GM13977 (cell line): ENCODE results near the gene KDM4C.

ENCODE experiments used
- DNase-seq: peaks from one replicate; pipeline ENCODE4 v3.0.0; 2012; ENCODE audit warnings: low spot score
- in situ Hi-C: fragments of 300-500 bp; cut with MboI; formaldehyde crosslinking; loops from one replicate; pipeline ENCODE4 v1.12.0; 2022; ENCODE audit warnings: low sequenced_read_pairs, low pct_unique_long_range_greater_than_20kb, mixed read lengths, inconsistent platforms; ENCODE audit not compliant: unreplicated experiment
- TF ChIP-seq, protein P1 (sequence below): IDR thresholded peaks from 2 replicates; pipeline ENCODE4 v1.5.1; 2012; ENCODE audit warnings: mild to moderate bottlenecking, control low read depth; ENCODE audit not compliant: insufficient read depth; ENCODE audit errors: extremely low read depth, missing control alignments

KDM4C gene

DNA sequence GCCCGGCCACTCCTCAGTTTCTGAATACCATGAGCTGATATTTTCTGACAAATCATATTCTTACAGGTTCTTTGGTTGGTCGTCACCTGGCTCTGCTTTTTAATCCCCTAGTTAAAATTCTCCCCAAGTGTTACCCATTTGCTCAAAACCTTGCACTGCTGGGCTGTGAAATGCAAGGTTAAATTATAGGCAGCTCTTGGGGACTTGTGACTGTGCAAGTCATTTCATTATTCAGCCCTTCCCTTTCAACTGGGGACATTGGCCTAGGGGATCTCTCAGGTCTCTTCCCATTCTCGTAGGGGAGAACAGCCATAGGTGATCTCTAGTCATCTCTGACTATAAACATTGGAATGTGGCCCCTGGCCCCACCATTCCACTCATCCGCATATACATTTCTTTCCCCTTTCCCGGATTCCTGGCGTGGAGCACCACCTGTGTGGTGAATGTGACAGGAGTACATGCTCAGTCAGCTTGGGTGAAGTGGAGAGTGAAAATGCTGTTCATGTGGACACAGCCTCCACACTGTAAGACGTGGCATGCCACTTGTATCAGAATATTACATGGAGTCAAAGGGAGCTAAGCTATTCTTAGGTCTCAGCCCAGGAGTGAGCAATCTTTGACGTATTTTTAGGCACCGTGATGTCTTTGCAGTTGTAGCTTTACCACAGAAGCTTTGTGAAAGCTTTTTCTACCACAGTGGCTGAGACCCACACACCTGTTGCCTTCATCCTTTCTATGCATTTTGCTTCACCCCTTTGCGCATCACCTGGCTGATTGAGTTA is 386.7 kb downstream of the KDM4C start:
- TF ChIP-seq, protein P1, sequence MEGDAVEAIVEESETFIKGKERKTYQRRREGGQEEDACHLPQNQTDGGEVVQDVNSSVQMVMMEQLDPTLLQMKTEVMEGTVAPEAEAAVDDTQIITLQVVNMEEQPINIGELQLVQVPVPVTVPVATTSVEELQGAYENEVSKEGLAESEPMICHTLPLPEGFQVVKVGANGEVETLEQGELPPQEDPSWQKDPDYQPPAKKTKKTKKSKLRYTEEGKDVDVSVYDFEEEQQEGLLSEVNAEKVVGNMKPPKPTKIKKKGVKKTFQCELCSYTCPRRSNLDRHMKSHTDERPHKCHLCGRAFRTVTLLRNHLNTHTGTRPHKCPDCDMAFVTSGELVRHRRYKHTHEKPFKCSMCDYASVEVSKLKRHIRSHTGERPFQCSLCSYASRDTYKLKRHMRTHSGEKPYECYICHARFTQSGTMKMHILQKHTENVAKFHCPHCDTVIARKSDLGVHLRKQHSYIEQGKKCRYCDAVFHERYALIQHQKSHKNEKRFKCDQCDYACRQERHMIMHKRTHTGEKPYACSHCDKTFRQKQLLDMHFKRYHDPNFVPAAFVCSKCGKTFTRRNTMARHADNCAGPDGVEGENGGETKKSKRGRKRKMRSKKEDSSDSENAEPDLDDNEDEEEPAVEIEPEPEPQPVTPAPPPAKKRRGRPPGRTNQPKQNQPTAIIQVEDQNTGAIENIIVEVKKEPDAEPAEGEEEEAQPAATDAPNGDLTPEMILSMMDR, result no peak
- in situ Hi-C loops, result no loop called here
- no peak for DNase-seq

DNA sequence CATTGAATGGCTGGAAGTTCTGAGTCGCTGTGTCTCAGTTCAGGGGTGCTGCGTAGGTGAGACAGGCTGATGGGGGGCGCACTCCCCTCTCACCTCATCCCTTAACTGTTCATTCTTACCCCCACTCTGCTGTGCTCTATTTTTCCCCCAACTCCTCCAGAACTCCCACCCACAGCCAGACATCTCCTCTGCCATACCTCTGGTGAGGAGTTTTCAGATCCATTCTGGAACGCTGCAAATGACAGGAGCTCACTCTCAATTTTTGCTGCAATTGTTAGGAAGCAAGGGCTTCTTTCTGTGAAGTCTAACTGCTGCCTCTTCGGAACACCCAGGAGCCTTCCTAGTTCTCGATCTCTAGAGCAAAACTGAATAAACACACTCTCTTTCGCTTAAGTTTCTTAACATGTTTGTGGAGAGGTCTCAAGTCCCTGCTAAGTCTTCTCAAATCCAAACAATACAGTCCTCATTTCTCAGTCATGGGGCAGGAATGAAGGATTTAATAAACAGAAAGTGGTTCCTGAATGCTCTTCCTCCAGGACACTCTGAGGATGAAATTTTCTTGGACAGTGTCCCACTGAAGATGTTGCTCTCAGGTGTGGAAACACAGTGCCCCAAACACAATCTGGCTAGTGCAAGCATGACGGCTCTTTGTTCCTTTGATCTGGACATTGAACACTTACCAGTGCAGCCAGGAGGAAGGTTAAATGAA is 387.7 kb downstream of the KDM4C start:
- no peak for DNase-seq
- in situ Hi-C loops, result no loop called here
- TF ChIP-seq, protein P1, result no peak

DNA sequence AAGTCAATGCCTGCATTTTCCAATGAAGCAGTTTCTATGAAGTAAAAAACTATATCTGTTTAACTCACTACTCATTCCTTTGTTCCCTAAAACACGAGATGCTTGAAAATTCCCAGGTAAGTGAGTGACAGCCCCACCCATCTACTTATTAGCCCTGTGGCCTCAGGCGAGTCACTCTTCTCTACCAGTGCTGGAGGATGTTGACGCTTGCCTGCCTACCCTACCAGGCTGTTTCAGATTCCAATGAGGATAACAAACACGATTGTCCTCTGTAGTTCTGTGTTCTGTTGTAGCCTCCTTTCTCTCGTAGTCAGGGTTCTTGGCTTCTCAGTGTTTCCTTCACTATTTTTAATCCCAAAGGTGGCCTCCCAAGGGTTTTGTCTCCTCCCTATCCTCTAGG is 388.8 kb downstream of the KDM4C start:
- in situ Hi-C loops, result no loop called here
- no peak for DNase-seq
- TF ChIP-seq, protein P1, result no peak

DNA sequence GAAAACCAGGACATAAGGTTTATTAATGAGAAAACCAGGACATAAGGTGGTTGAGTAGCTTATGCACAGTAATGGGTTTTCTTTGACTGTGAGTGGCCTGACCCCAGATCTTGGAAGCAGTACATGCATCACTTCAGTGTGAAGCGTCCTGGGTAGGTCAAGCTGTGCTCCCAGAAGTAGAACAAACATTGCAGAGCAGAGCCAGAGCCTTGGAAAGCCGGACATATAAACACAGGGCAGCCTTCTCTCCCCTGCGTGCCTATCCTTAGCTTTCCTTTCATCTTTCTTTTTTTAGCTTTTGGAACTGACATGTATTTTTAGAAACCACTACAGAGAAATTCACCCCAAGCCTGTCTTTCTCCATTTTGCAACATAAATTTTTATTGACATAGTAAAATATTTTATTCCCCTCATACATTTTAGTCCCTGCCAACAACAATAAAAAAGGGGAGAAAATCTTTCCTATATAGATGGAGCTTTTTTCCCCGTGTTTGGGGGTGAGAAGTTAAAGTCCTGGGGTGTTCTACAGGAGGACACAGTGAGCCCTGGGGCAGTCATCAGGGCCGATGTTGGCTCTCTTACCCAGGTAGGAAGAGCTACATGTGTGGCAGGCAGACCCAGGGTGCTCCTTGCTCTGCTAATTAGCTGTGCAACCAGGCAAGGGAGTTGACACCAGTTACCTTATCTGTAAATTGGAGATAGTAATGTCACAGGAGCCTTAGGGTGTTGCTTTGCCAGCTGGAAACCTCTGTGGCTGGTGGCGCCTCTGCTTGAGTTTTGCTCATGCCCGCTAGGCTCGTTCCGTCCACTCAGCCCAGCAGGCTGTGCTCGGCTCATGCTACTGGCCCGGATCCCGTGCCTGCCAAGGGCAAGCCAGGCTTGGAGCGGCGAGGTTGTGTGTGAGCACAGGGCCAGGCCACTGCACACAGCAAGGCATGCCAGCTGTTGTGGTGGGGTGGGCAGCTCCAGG is 389.6 kb downstream of the KDM4C start:
- no peak for DNase-seq
- TF ChIP-seq, protein P1, result no peak
- in situ Hi-C loops, result no loop called here

DNA sequence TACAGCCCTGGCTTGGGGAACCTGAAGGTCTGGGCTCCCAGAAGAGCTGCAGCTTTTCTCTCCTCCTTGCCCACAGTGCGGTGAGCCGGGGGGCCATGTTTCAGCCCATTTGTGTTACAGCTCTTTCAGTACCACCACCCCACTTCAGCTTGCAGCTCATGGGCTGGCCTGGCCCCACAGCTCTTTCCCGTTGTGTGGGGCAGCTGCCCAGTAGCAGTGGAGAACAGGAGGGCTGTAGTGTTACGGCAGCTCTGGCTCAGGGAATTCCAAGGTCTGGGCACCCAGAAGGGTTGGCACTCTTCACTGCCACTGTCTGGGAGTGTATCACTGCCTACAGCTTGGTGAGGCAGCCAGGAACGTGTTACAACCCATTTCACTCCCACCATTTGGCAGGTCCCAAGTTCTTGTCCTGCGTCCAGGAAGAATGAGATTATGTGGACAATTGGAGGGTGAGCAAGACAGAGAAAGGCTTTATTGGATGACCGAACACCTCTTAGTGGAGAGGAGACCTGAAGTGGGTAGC is 390.5 kb downstream of the KDM4C start:
- TF ChIP-seq, protein P1, result no peak
- in situ Hi-C loops, result no loop called here

DNA sequence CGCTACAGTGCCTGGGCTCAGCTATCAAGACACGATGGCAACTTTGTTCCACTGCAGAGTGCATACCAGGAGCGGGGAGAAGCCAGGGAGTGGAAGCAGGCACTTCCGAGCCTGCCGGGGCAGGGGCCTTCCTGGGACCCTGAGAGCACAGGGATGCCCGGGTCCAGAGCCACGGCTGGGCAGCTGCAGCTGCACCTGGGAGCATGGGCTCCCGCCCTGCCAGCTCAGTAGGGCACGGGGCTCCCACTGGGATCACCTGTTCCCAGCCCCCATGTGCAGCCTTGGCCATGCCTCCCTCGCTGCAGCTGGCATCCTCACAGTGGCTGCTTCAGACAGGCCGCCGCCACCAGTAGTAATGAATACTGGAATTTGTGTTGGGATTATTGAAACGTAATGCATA is 391.5 kb downstream of the KDM4C start:
- in situ Hi-C loops, result no loop called here
- no peak for DNase-seq
- TF ChIP-seq, protein P1, result no peak

More for the DNA sequence above, 390.5 kb downstream of the KDM4C start:
- DNase-seq, result no peak
